ENCODE results near the gene UBXN7. TPM values are rescaled to one million over a fixed set of nuclear protein-coding genes. Genes with fewer than 3 reads are reported as not detected.
"Not testable (repeated sequence)": the region's sequence is repeated elsewhere in the genome, so short reads cannot be mapped to it uniquely, and the experiment has no call there.

Gene UBXN7
- total RNA-seq, 4 donors from 2014 or later, result 21.7 to 48.6 (median 33.8) TPM

GRCh38 chr3:196423044-196423781, 9.0 kb downstream of the UBXN7 start:
- no peak overlapping the region for H3K27ac ChIP-seq
- H3K4me3 ChIP-seq, result no peak overlapping the region
- H3K27me3 ChIP-seq, result no peaks in the 10 kb centered on the region
- H3K9me3 ChIP-seq, result no peaks in the 10 kb centered on the region
- H3K36me3 ChIP-seq, result peaks cover 9% of the 10 kb centered on the region
- H3K4me1 ChIP-seq, result peaks cover 11% of the 10 kb centered on the region
- TF ChIP-seq POLR2A (IDR thresholded peaks at IDR 0.05) (no peak), EP300 (IDR thresholded peaks at IDR 0.05) (no peak), POLR2AphosphoS5 (IDR thresholded peaks at IDR 0.05) (no peak), CTCF (IDR thresholded peaks at IDR 0.05) (no peak)
- WGBS, result 68% methylated on average over 4 of the region's 10 CpGs
- DNase-seq (ENCODE audit: low spot score in 2 of 2), result peak in 1 of 2 donors; percentile 71

- H3K4me1 ChIP-seq, result peaks cover 11% of the 10 kb centered on the region
- not testable (repeated sequence) for H3K27ac ChIP-seq; H3K9me3 ChIP-seq; H3K27me3 ChIP-seq; H3K36me3 ChIP-seq; DNase-seq (ENCODE audit: low spot score in 2 of 2); H3K4me3 ChIP-seq
- 92% methylated on average over 5 of the region's 5 CpGs for WGBS
Measured at GRCh38 chr3:196421668-196422067, 10.6 kb downstream of the UBXN7 start.

- H3K27ac ChIP-seq, result no peak overlapping the region
- H3K36me3 ChIP-seq, result no peaks in the 10 kb centered on the region
- no peak for DNase-seq (ENCODE audit: low spot score in 2 of 2)
- no peaks in the 10 kb centered on the region for H3K27me3 ChIP-seq
- WGBS, result 95% methylated on average over 6 of the region's 6 CpGs
- TF ChIP-seq CTCF (IDR thresholded peaks at IDR 0.05) (no peak), POLR2A (IDR thresholded peaks at IDR 0.05) (no peak), EP300 (IDR thresholded peaks at IDR 0.05) (no peak), POLR2AphosphoS5 (IDR thresholded peaks at IDR 0.05) (no peak)
- no peaks in the 10 kb centered on the region for H3K9me3 ChIP-seq
- H3K4me3 ChIP-seq, result no peak overlapping the region
- peaks cover 11% of the 10 kb centered on the region for H3K4me1 ChIP-seq
Measured at GRCh38 chr3:196419386-196419785, 12.8 kb downstream of the UBXN7 start.

- TF ChIP-seq POLR2AphosphoS5 (IDR thresholded peaks at IDR 0.05) (no peak), POLR2A (IDR thresholded peaks at IDR 0.05) (no peak), EP300 (IDR thresholded peaks at IDR 0.05) (no peak), CTCF (IDR thresholded peaks at IDR 0.05) (no peak)
- H3K27ac ChIP-seq, result no peak overlapping the region
- H3K4me1 ChIP-seq, result peaks cover 8% of the 10 kb centered on the region
- H3K9me3 ChIP-seq, result no peaks in the 10 kb centered on the region
- H3K4me3 ChIP-seq, result no peak overlapping the region
- H3K36me3 ChIP-seq, result no peaks in the 10 kb centered on the region
- DNase-seq (ENCODE audit: low spot score in 2 of 2), result no peak
- 93% methylated on average over 6 of the region's 6 CpGs for WGBS
- no peaks in the 10 kb centered on the region for H3K27me3 ChIP-seq
Measured at GRCh38 chr3:196418601-196419000, 13.6 kb downstream of the UBXN7 start.

GRCh38 chr3:196414469-196414868, 17.8 kb downstream of the UBXN7 start:
- WGBS, result 86% methylated on average over 3 of the region's 3 CpGs
- no peak for DNase-seq (ENCODE audit: low spot score in 2 of 2)
- H3K9me3 ChIP-seq, result no peaks in the 10 kb centered on the region
- no peak overlapping the region for H3K27ac ChIP-seq
- H3K4me3 ChIP-seq, result no peak overlapping the region
- no peaks in the 10 kb centered on the region for H3K36me3 ChIP-seq
- H3K4me1 ChIP-seq, result no peaks in the 10 kb centered on the region
- no peaks in the 10 kb centered on the region for H3K27me3 ChIP-seq
- TF ChIP-seq EP300 (IDR thresholded peaks at IDR 0.05), result no peak
- no peak for TF ChIP-seq POLR2A (IDR thresholded peaks at IDR 0.05)
- TF ChIP-seq POLR2AphosphoS5 (IDR thresholded peaks at IDR 0.05), result no peak
- no peak for TF ChIP-seq CTCF (IDR thresholded peaks at IDR 0.05)

- 82% methylated on average over 5 of the region's 5 CpGs for WGBS
- TF ChIP-seq POLR2AphosphoS5 (IDR thresholded peaks at IDR 0.05) (no peak), CTCF (IDR thresholded peaks at IDR 0.05) (no peak), EP300 (IDR thresholded peaks at IDR 0.05) (no peak), POLR2A (IDR thresholded peaks at IDR 0.05) (no peak)
- no peaks in the 10 kb centered on the region for H3K27me3 ChIP-seq
- H3K9me3 ChIP-seq, result no peaks in the 10 kb centered on the region
- H3K36me3 ChIP-seq, result no peaks in the 10 kb centered on the region
- no peak overlapping the region for H3K4me3 ChIP-seq
- H3K27ac ChIP-seq, result no peak overlapping the region
- no peaks in the 10 kb centered on the region for H3K4me1 ChIP-seq
- no peak for DNase-seq (ENCODE audit: low spot score in 2 of 2)
Measured at GRCh38 chr3:196412704-196413103, 19.5 kb downstream of the UBXN7 start.

Measured in suprapubic skin (tissue), 4 donors.